Measurements from ENCODE around the gene GALNT15.

GALNT15 gene

GRCh38 chr3:16186086-16186485 is 11.6 kb downstream of the GALNT15 start:
- Histone ChIP-seq H3K27me3 (ENCODE audit: control insufficient read depth in 1 of 2, insufficient read depth in 1 of 2, low read length in 2 of 2) (no peaks in the 10 kb centered on the region), H3K79me1 (replicated peaks; ENCODE audit: low read length, poor library complexity, severe bottlenecking) (no peaks in the 10 kb centered on the region)

GRCh38 chr3:16186565-16186964 is 12.1 kb downstream of the GALNT15 start:
- Histone ChIP-seq H3K14ac (ENCODE audit: low read length in 2 of 2) (no peak overlapping the region), H3K23ac (ENCODE audit: low read length in 2 of 2) (no peak overlapping the region), H2AFZ (ENCODE audit: low read depth, low read length) (no peak overlapping the region), H3K27ac (ENCODE audit: low read length, poor library complexity, severe bottlenecking) (no peak overlapping the region), H3K4me3 (ENCODE audit: insufficient read depth in 1 of 2, low read depth in 1 of 2, low read length in 2 of 2) (no peak overlapping the region), H3K4ac (ENCODE audit: low read depth in 1 of 2, low read length in 2 of 2) (no peak overlapping the region), H3K9ac (ENCODE audit: low read length) (no peak overlapping the region), H2BK12ac (ENCODE audit: low read length in 2 of 2) (no peak overlapping the region), H3K4me2 (ENCODE audit: low read length, poor library complexity, severe bottlenecking) (no peak overlapping the region), H4K91ac (ENCODE audit: low read length) (no peak overlapping the region), H2AK5ac (ENCODE audit: low read length, severe bottlenecking) (no peak overlapping the region), H2BK120ac (ENCODE audit: low read depth, low read length) (no peak overlapping the region), H2BK5ac (ENCODE audit: low read depth, low read length, poor library complexity, severe bottlenecking) (no peak overlapping the region), H3K9me3 (ENCODE audit: control insufficient read depth, low read length) (no peaks in the 10 kb centered on the region), H3K4me1 (ENCODE audit: control insufficient read depth, insufficient read depth, low read depth, low read length) (peaks cover 4% of the 10 kb centered on the region), H3K36me3 (ENCODE audit: control insufficient read depth in 1 of 2, insufficient read depth in 2 of 2, low read depth in 1 of 2, low read length in 2 of 2) (peaks cover 0 to 44% of the 10 kb centered on the region in 2 experiments), H3K18ac (ENCODE audit: low read depth in 1 of 2, low read length in 2 of 2) (no peak overlapping the region), H3K27me3 (ENCODE audit: control insufficient read depth in 1 of 2, insufficient read depth in 1 of 2, low read length in 2 of 2) (no peaks in the 10 kb centered on the region), H3K79me1 (replicated peaks; ENCODE audit: low read length, poor library complexity, severe bottlenecking) (no peaks in the 10 kb centered on the region), H4K8ac (ENCODE audit: low read length) (no peak overlapping the region), H2BK15ac (ENCODE audit: low read depth, poor library complexity, severe bottlenecking) (no peak overlapping the region)
- DNase-seq, result no peak
- WGBS, result 99% methylated on average over 2 of the region's 3 CpGs

More at GRCh38 chr3:16186086-16186485, 11.6 kb downstream of the GALNT15 start:
- Histone ChIP-seq H4K91ac (ENCODE audit: low read length) (no peak overlapping the region), H3K4me1 (ENCODE audit: control insufficient read depth, insufficient read depth, low read depth, low read length) (peaks cover 4% of the 10 kb centered on the region), H3K4ac (ENCODE audit: low read depth in 1 of 2, low read length in 2 of 2) (no peak overlapping the region), H2BK120ac (ENCODE audit: low read depth, low read length) (no peak overlapping the region), H3K36me3 (ENCODE audit: control insufficient read depth in 1 of 2, insufficient read depth in 2 of 2, low read depth in 1 of 2, low read length in 2 of 2) (peaks cover 0 to 44% of the 10 kb centered on the region in 2 experiments), H3K9me3 (ENCODE audit: control insufficient read depth, low read length) (no peaks in the 10 kb centered on the region), H4K8ac (ENCODE audit: low read length) (no peak overlapping the region), H3K14ac (ENCODE audit: low read length in 2 of 2) (no peak overlapping the region), H3K27ac (ENCODE audit: low read length, poor library complexity, severe bottlenecking) (no peak overlapping the region), H2BK15ac (ENCODE audit: low read depth, poor library complexity, severe bottlenecking) (no peak overlapping the region), H3K4me3 (ENCODE audit: insufficient read depth in 1 of 2, low read depth in 1 of 2, low read length in 2 of 2) (no peak overlapping the region), H3K18ac (ENCODE audit: low read depth in 1 of 2, low read length in 2 of 2) (no peak overlapping the region), H2BK12ac (ENCODE audit: low read length in 2 of 2) (no peak overlapping the region), H3K4me2 (ENCODE audit: low read length, poor library complexity, severe bottlenecking) (no peak overlapping the region), H2BK5ac (ENCODE audit: low read depth, low read length, poor library complexity, severe bottlenecking) (no peak overlapping the region), H2AK5ac (ENCODE audit: low read length, severe bottlenecking) (no peak overlapping the region), H3K23ac (ENCODE audit: low read length in 2 of 2) (no peak overlapping the region), H2AFZ (ENCODE audit: low read depth, low read length) (no peak overlapping the region), H3K9ac (ENCODE audit: low read length) (no peak overlapping the region)
- no CpG with 5 or more reads among the region's 1 CpG for WGBS
- DNase-seq, result no peak

GRCh38 chr3:16187213-16187790 is 12.8 kb downstream of the GALNT15 start:
- Histone ChIP-seq H3K4me1 (ENCODE audit: control insufficient read depth, insufficient read depth, low read depth, low read length) (peaks cover 4% of the 10 kb centered on the region), H3K4me3 (ENCODE audit: insufficient read depth in 1 of 2, low read depth in 1 of 2, low read length in 2 of 2) (no peak overlapping the region), H3K23ac (ENCODE audit: low read length in 2 of 2) (no peak overlapping the region), H3K27ac (ENCODE audit: low read length, poor library complexity, severe bottlenecking) (no peak overlapping the region), H3K4ac (ENCODE audit: low read depth in 1 of 2, low read length in 2 of 2) (no peak overlapping the region), H2BK5ac (ENCODE audit: low read depth, low read length, poor library complexity, severe bottlenecking) (no peak overlapping the region), H3K27me3 (ENCODE audit: control insufficient read depth in 1 of 2, insufficient read depth in 1 of 2, low read length in 2 of 2) (no peaks in the 10 kb centered on the region), H2BK120ac (ENCODE audit: low read depth, low read length) (no peak overlapping the region), H3K36me3 (ENCODE audit: control insufficient read depth in 1 of 2, insufficient read depth in 2 of 2, low read depth in 1 of 2, low read length in 2 of 2) (peaks cover 0 to 46% of the 10 kb centered on the region in 2 experiments), H2AFZ (ENCODE audit: low read depth, low read length) (no peak overlapping the region), H3K9me3 (ENCODE audit: control insufficient read depth, low read length) (no peaks in the 10 kb centered on the region), H3K14ac (ENCODE audit: low read length in 2 of 2) (no peak overlapping the region), H3K9ac (ENCODE audit: low read length) (no peak overlapping the region), H2AK5ac (ENCODE audit: low read length, severe bottlenecking) (no peak overlapping the region), H4K91ac (ENCODE audit: low read length) (no peak overlapping the region), H3K79me1 (replicated peaks; ENCODE audit: low read length, poor library complexity, severe bottlenecking) (no peaks in the 10 kb centered on the region), H4K8ac (ENCODE audit: low read length) (no peak overlapping the region), H2BK15ac (ENCODE audit: low read depth, poor library complexity, severe bottlenecking) (no peak overlapping the region), H2BK12ac (ENCODE audit: low read length in 2 of 2) (no peak overlapping the region), H3K4me2 (ENCODE audit: low read length, poor library complexity, severe bottlenecking) (no peak overlapping the region), H3K18ac (ENCODE audit: low read depth in 1 of 2, low read length in 2 of 2) (no peak overlapping the region)
- 96% methylated on average over 4 of the region's 5 CpGs for WGBS
- DNase-seq, result no peak

DNA sequence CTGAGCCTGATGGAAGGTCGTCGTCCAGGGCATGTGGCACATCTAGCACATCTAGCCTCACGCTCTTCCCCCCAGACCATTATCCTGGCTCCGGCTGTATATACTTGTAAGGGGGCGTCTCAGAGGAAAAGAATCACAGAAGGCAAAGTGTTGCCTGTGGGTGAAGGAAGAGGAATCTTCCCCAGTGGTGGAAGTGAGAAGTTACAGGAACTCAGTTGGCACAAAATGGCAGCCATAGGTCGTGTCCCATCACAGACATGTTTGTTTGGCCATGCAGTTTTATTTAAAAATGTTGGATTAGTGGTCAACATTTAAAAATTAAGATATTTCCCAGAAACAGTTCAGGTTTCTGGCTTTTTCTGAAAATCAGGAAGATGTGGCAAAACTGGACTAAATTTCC is 13.6 kb downstream of the GALNT15 start:
- Histone ChIP-seq H4K8ac (ENCODE audit: low read length) (no peak overlapping the region), H2AK5ac (ENCODE audit: low read length, severe bottlenecking) (no peak overlapping the region), H2BK120ac (ENCODE audit: low read depth, low read length) (no peak overlapping the region), H3K4ac (ENCODE audit: low read depth in 1 of 2, low read length in 2 of 2) (no peak overlapping the region), H2BK12ac (ENCODE audit: low read length in 2 of 2) (no peak overlapping the region), H3K18ac (ENCODE audit: low read depth in 1 of 2, low read length in 2 of 2) (no peak overlapping the region), H3K79me1 (replicated peaks; ENCODE audit: low read length, poor library complexity, severe bottlenecking) (no peaks in the 10 kb centered on the region), H3K23ac (ENCODE audit: low read length in 2 of 2) (no peak overlapping the region), H3K4me3 (ENCODE audit: insufficient read depth in 1 of 2, low read depth in 1 of 2, low read length in 2 of 2) (no peak overlapping the region), H2AFZ (ENCODE audit: low read depth, low read length) (no peak overlapping the region), H3K14ac (ENCODE audit: low read length in 2 of 2) (no peak overlapping the region), H3K9me3 (ENCODE audit: control insufficient read depth, low read length) (no peaks in the 10 kb centered on the region), H2BK5ac (ENCODE audit: low read depth, low read length, poor library complexity, severe bottlenecking) (no peak overlapping the region), H3K4me2 (ENCODE audit: low read length, poor library complexity, severe bottlenecking) (no peak overlapping the region), H3K36me3 (ENCODE audit: control insufficient read depth in 1 of 2, insufficient read depth in 2 of 2, low read depth in 1 of 2, low read length in 2 of 2) (peaks cover 0 to 38% of the 10 kb centered on the region in 2 experiments), H2BK15ac (ENCODE audit: low read depth, poor library complexity, severe bottlenecking) (no peak overlapping the region), H3K27ac (ENCODE audit: low read length, poor library complexity, severe bottlenecking) (no peak overlapping the region), H3K9ac (ENCODE audit: low read length) (no peak overlapping the region), H3K27me3 (ENCODE audit: control insufficient read depth in 1 of 2, insufficient read depth in 1 of 2, low read length in 2 of 2) (no peaks in the 10 kb centered on the region), H4K91ac (ENCODE audit: low read length) (no peak overlapping the region), H3K4me1 (ENCODE audit: control insufficient read depth, insufficient read depth, low read depth, low read length) (peaks cover 4% of the 10 kb centered on the region)
- DNase-seq, result no peak
- 90% methylated on average over 3 of the region's 6 CpGs for WGBS

Measured in mesenchymal stem cell (in vitro differentiated cells and primary cell).